ENCODE results near the gene ANO4. TPM values are rescaled to one million over a fixed set of nuclear protein-coding genes. Genes with fewer than 3 reads are reported as not detected.

The ANO4 gene
- total and polyA plus RNA-seq, 2 of the 8 experiments (the other 6 are each of a cell fraction or from before 2014, with no cell fraction given), result 1.1 to 3.4 TPM

DNA sequence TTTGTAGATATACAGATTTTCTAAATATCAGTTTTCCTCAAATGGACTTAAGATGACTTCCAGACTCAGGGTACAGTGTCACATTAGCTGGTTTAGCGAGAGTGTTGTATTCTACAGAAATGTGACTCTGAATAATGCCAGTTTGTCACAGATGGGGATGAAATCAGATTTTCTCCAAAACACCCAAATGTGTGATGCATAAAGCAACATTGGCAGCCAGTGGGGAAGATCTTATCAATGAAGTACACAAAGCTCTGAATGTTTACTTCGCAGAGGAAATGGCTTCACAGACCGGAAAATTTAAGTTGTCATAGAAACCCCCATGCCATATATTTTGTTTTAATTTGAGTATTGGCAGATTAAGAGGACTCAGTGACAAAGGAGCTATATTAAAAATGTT, 29.9 kb downstream of the ANO4 start (continued):
- no peak for TF ChIP-seq POLR2A (IDR thresholded peaks at IDR 0.05; ENCODE audit: control extremely low read depth in 1 of 2, low read depth in 2 of 2, low read length in 2 of 2)
- no peak for TF ChIP-seq POLR2AphosphoS5 (IDR thresholded peaks at IDR 0.05; ENCODE audit: low read depth, low read length)
- no peak for TF ChIP-seq JUN (IDR thresholded peaks at IDR 0.05; ENCODE audit: low read depth, low read length)
